Activated B cell treated with CpG ODN at 0.5 μM for 24 hours (primary cell): ENCODE measurements around the gene STARD6. TPM values are rescaled to one million over a fixed set of nuclear protein-coding genes. Genes with fewer than 3 reads are reported as not detected.
"Not testable (repeated sequence)": the region's sequence is repeated elsewhere in the genome, so short reads cannot be mapped to it uniquely, and the experiment has no call there.

ENCODE experiments used
- ATAC-seq: fragments of 200-7000 bp; cut with Tn5 transposase; one replicate; pipeline ENCODE4 v1.10.0; 2021; ENCODE audit warnings: low read depth, mild to moderate bottlenecking, moderate library complexity
- CTCF ChIA-PET: fragments of 350-600 bp; sonication (Branson Sonifier 250); formaldehyde crosslinking; loops from one replicate; lab custom pipeline; 2021; ENCODE audit warnings: antibody characterized with exemption; lab: Charles Lee
- POLR2A ChIA-PET: fragments of 350-600 bp; sonication (Branson Sonifier 250); formaldehyde crosslinking; loops from one replicate; lab custom pipeline; 2021; ENCODE audit warnings: antibody characterized with exemption; lab: Charles Lee
- DNase-seq: peaks from one replicate; pipeline ENCODE4 v3.0.0; 2022
- H3K27ac Mint-ChIP-seq: one replicate; pipeline ENCODE4 v1.8.0; 2020; ENCODE audit warnings: mixed read lengths
- H3K27me3 Mint-ChIP-seq: one replicate; pipeline ENCODE4 v1.8.0; 2021; ENCODE audit warnings: mixed read lengths
- H3K36me3 Mint-ChIP-seq: one replicate; pipeline ENCODE4 v1.8.0; 2021; ENCODE audit warnings: low read depth, mixed read lengths
- H3K4me1 Mint-ChIP-seq: one replicate; pipeline ENCODE4 v1.8.0; 2021; ENCODE audit warnings: mixed read lengths
- H3K4me3 Mint-ChIP-seq: one replicate; pipeline ENCODE4 v1.8.0; 2020; ENCODE audit warnings: mild to moderate bottlenecking, mixed read lengths
- H3K9me3 Mint-ChIP-seq: one replicate; pipeline ENCODE4 v1.8.0; 2020; ENCODE audit warnings: mixed read lengths
- CTCF ChIP-seq: fragments of 200-600 bp; IDR thresholded peaks from one replicate; pipeline ENCODE4 v1.8.0; 2022; ENCODE audit warnings: antibody characterized with exemption, mild to moderate bottlenecking
- intact Hi-C: fragments of 100-400 bp; cut with micrococcal nuclease; formaldehyde crosslinking; loops from one replicate; pipeline ENCODE4 v1.15.1; 2024
- total RNA-seq: library from RNA; stranded (reverse); gene quantifications from 2 replicates; pipeline ENCODE4 v1.2.3, GENCODE V29; 2022

Gene STARD6
- total RNA-seq, 1 donor from 2014 or later = not detected

DNA sequence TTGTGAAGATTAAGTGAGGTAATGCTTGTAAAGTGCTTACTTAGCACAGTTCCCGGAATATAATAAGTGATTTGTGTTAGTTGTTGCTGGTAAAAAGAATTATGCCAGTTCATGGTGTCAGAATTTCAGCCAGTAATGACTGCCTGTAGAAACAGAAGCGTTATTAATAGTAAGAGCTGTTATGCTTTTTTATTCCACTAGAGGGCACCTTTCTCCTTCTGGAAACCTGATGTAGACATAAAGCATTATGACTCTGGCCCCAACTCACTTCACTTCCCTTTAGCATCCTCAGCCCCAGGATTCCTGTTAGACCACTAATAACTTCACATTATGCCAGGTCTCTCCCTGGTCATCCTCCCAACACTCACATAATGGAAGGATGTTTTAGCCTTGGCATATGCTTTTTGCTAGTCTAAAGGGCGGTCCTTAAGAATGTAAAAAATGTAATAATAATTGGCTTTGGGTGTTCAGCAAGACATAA lies 34.9 kb upstream of the STARD6 start:
- intact Hi-C loops = loop anchor here (1.0 to 2.0 kb wide), 2 partner anchors 36 to 169 kb away; partner anchors contain the start of genes C18orf54 and STARD6
- Mint-ChIP-seq H3K27ac (no peak overlapping the region), H3K27me3 (peaks cover 4% of the 10 kb centered on the region), H3K4me3 (no peak overlapping the region), H3K9me3 (no peaks in the 10 kb centered on the region), H3K4me1 (peaks cover 2% of the 10 kb centered on the region), H3K36me3 (no peaks in the 10 kb centered on the region)
- peak; percentile 65 for ATAC-seq
- TF ChIP-seq CTCF = no peak
- ChIA-PET CTCF (interaction anchor here (1.0 to 1.8 kb wide), 7 partner anchors 10 to 279 kb away, joined by 3 to 11 read pairs (median 3); partner anchors contain the start of genes C18orf54 and STARD6), POLR2A (interaction anchor here (0.7 kb wide), 1 partner anchor 298 kb away, joined by 3 read pairs; no protein-coding TSS in a partner anchor)
- DNase-seq = no peak

GRCh38 chr18:54390838-54391237 lies 33.2 kb upstream of the STARD6 start:
- ATAC-seq (no peak), DNase-seq (no peak)
- POLR2A ChIA-PET = no interaction called here
- CTCF ChIA-PET = no interaction called here
- Mint-ChIP-seq H3K27ac (no peak overlapping the region), H3K27me3 (peaks cover 4% of the 10 kb centered on the region), H3K9me3 (no peaks in the 10 kb centered on the region), H3K4me3 (no peak overlapping the region), H3K36me3 (no peaks in the 10 kb centered on the region), H3K4me1 (peaks cover 2% of the 10 kb centered on the region)
- no peak for TF ChIP-seq CTCF
- intact Hi-C loops = no loop called here

DNA sequence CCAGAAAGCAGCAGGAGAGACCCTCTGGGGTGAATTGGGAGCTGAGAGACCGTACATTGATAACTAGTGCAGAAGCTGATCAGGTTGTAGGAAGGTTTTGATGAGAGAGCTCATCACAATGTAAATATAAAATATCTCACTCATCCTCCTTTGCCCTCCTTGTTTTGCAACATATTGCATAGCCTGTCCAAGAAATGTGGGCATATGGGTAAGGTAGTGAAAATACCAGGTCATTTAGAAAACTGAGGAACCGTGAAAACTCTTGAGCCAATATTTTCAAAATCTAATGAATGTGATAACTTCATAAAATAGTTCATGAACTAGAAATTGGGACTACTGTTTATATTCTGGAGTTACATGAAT lies 31.5 kb upstream of the STARD6 start:
- ChIA-PET CTCF (no interaction called here), POLR2A (no interaction called here)
- DNase-seq = no peak
- no peaks in the 10 kb centered on the region for H3K36me3 Mint-ChIP-seq
- ATAC-seq = no peak
- no peak overlapping the region for H3K4me3 Mint-ChIP-seq
- TF ChIP-seq CTCF = no peak
- H3K27me3 Mint-ChIP-seq = peaks cover 4% of the 10 kb centered on the region
- H3K27ac Mint-ChIP-seq = no peak overlapping the region
- H3K4me1 Mint-ChIP-seq = peaks cover 2% of the 10 kb centered on the region
- no peaks in the 10 kb centered on the region for H3K9me3 Mint-ChIP-seq
- intact Hi-C loops = no loop called here

DNA sequence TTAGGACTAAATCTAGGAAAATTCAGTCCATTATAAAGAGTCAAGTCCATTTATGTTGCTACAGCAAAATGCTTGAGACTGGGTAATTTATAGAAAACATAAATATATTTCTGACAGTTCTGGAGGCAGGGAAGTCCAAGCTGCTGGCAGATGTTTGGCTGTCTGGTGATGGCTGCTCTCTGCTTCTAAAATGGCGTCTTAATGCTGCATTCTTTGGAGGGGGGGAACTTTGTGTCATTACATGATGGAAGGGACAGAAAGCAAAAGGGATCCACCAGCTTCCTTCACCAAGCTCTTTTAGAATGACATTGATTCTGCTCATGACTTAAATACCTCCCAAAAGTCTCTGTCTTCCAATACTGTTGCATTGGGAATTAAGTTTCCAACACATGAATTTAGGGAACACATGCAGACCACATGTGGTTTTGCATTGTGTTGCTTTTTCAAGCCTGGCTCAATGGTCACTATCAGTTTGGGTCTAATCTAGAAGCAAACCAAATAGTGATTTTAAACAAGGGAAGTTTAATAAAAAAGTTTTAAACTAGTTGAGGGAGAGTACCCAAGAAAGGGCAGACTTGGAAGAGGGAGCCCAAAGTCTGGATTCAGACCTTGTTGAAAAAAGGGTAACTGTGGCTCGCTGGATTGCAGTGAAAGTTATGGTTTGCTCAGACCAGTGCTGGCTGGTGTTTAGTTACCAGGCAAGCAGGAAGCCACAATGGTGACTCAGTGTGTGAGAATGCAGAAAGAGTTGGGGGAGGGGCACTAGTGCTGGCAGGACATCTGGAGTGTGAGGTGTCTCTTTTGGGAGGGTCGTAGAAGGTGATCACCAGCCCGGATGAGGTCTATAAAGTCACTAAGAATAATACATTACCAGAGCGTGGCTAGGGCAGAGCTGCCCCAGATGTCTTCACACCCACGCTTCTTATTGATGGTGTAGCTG lies 30.8 kb upstream of the STARD6 start:
- Mint-ChIP-seq H3K9me3 (no peaks in the 10 kb centered on the region), H3K27ac (no peak overlapping the region), H3K4me3 (no peak overlapping the region), H3K27me3 (peaks cover 4% of the 10 kb centered on the region), H3K4me1 (peaks cover 2% of the 10 kb centered on the region), H3K36me3 (no peaks in the 10 kb centered on the region)
- DNase-seq = no peak
- POLR2A ChIA-PET = no interaction called here
- CTCF ChIA-PET = no interaction called here
- ATAC-seq = peak; percentile 28
- intact Hi-C loops = no loop called here
- no peak for TF ChIP-seq CTCF

DNA sequence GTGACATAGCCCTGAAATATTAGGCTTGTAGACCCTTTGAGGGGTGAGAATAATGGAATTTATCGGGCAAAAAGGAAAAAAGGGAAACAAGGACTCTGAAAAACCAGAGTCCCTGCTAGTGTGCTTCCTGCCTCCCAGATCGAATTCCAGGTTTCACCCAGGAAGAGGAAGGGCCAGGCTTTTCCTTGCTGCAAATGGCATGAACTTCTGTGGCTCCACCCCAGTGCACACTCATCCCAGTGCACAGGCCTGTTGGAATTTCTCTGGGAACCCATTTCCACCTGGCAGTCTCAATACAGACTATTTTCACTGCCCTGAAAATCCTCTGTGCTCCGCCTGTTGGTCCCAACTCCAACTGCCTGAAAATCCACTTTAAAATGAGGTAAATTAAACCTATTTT lies 30.0 kb upstream of the STARD6 start:
- Mint-ChIP-seq H3K27me3 (peaks cover 2% of the 10 kb centered on the region), H3K9me3 (no peaks in the 10 kb centered on the region), H3K4me1 (peaks cover 2% of the 10 kb centered on the region), H3K4me3 (no peak overlapping the region), H3K27ac (no peak overlapping the region), H3K36me3 (no peaks in the 10 kb centered on the region)
- intact Hi-C loops = no loop called here
- ChIA-PET POLR2A (no interaction called here), CTCF (no interaction called here)
- DNase-seq (no peak), ATAC-seq (no peak)
- no peak for TF ChIP-seq CTCF

- intact Hi-C loops, H3K4me1 Mint-ChIP-seq, H3K27me3 Mint-ChIP-seq, ATAC-seq, H3K36me3 Mint-ChIP-seq, H3K4me3 Mint-ChIP-seq, CTCF ChIA-PET, POLR2A ChIA-PET, H3K9me3 Mint-ChIP-seq, DNase-seq, H3K27ac Mint-ChIP-seq: not testable (repeated sequence)
These were observed 29.3 kb upstream of the STARD6 start for GRCh38 chr18:54386800-54387495.
